HG03025 (cell line): ENCODE measurements around the gene CTBP2.

Experiments used
- ATAC-seq: cut with Tn5 transposase; IDR thresholded peaks from one replicate; pipeline ENCODE4 v1.9.1; 2021; ENCODE audit warnings: mild to moderate bottlenecking, moderate library complexity; ENCODE audit not compliant: unreplicated experiment, low FRiP score

CTBP2 gene

DNA sequence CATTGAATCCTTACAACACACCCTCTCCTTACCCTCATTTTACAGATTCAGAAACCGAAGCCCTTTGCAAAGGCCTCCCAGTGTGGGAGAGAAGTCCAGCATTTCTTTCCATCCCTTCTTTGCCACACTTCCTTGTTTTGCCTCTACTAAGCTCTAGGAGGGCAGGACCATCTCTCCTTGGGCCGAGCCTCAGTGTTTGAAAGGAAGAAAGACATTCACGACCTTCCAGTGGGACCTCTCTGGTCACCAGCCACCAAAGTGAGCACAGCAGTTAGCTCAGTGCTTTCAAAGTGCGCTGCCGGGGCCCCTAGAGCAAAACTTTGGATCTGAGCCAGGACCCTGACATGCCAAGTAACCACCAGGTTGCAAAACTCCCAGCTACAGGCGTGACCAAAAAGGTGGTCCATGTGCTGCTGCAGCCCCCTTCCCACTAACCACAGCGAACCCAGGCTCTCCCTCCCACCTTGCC, 12.4 kb downstream of the CTBP2 start:
- no peak for ATAC-seq

DNA sequence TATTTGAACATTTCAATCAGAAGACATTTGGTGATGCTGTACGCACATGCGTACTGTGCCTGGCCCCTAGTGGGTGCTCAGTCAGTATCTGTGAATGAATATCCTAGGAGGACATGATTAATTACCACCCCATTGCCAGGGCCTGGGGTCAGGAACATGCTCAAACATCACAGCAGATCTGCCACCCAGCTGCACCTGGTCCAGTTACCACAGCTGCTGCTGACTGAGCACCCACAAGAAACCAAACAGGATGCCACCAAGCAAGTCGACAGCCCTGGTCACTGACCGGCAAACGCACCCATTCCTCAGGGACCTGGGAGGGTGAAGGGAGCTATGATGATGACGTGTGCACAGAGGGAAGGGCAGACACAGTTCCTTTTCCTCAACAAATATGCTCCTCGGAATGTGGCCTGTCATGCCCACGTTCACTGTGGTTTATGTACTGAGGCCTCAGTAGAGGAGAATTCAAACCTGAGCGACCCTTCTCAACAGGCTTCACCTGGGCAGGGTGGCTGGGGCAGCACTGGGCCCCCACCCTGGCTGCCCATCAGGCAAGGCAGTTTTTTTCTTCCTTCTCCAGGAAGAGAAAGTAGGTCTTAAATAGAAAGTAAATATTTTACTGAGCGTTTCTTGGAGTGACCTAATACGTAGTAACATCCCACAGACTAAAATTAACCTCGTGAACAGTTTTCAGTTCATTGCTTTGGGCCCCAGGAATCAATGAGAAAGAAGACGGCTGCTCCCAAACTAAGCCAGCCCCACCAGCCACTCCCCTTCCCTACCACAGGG, 13.4 kb downstream of the CTBP2 start:
- no peak for ATAC-seq

DNA sequence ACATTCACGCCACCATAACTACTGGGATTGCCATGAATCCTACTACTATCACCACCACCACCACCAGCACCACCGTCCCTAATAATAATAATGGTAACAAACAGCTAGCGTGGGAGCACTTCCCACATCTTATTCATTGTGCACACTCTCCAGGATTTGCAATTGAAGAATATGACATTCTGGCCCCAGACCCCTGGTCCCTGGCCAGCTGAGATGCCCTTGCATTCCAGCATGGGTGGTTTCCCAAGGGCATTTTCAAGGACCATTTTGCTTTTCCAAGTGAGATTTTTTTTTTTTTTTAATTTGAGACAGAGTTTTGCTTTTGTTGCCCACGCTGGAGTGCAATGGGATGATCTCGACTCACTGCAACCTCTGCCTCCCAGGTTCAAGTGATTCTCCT, 14.7 kb downstream of the CTBP2 start:
- no peak for ATAC-seq

DNA sequence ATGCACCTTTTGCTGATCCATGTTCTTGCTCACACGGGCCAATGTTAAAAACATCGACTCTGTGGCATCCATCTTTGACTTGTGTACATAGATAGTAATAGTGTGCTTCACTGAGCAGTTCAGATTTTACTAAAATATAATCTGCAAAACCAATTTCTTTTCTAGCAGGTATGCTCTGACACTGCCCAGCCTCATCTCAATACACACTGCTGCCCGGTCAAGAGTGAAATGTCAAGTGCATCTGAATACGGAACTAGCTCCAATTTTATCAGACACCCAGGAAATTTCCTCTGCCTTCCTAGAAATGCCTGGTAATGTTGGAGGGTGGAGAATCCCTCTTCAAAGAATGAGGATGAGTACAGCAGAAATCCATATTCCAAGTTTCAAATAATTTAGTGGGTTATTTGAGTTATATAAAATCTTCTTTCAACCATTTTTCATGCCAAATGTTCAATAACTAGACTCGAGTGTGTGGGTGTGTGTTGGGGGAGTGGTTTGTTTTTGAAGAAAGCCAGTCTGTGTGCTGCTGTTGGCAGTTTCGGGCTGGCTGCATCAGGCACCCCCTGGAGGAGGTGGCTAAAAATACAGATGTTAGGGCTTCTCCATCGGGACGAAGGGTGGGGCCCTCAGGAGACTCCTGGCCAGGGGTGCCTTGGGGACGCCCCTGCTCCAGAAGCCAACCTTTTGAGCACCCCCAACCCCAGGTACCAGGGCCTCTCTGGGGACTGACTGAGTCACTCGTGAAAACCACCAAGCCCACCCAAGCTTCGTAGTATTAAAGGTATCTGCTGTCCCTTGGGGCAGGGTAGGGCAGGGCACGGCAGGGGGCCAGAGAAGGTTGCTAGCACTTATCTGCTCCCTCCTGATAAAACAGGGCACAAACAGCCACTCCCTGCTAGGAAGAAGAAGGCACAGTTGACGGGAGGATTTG, 15.4 kb downstream of the CTBP2 start:
- ATAC-seq: no peak

DNA sequence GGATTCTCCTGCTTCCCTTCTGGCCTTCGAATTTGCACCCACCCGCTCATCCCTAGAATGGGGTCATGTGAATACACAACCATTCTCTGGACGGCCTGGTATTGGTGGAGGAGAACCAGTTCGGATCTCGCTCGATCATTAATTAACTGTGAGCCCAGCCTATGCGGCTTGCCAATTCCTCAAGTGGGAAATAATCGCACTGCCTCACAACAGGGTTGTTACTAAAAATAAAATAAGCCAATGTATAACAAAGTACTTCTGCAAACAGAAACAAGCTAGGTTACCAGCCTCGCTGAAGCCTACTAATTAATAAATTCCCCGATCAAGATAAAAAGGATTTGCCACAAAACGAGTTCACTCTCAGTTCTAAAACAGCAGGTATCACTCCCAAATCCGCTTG, 16.2 kb downstream of the CTBP2 start:
- ATAC-seq: no peak

DNA sequence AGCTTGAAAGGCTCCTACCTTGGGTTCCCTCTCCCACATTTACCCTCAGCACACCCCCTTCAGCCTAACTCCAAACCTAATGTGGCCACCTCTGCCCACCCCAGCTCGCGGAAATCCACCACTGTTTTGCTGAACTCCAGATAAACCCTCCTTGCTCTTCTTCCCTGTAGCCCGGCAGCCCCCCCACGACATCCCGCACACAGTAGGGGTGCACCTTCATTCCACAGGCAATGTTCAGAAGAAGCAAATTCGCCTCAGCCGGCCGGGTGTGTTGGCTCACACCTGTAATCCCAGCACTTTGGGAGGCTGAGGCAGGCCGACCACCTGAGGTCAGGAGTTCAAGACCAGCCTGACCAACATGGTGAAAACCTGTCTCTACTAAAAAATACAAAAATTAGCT, 17.4 kb downstream of the CTBP2 start:
- ATAC-seq: no peak

DNA sequence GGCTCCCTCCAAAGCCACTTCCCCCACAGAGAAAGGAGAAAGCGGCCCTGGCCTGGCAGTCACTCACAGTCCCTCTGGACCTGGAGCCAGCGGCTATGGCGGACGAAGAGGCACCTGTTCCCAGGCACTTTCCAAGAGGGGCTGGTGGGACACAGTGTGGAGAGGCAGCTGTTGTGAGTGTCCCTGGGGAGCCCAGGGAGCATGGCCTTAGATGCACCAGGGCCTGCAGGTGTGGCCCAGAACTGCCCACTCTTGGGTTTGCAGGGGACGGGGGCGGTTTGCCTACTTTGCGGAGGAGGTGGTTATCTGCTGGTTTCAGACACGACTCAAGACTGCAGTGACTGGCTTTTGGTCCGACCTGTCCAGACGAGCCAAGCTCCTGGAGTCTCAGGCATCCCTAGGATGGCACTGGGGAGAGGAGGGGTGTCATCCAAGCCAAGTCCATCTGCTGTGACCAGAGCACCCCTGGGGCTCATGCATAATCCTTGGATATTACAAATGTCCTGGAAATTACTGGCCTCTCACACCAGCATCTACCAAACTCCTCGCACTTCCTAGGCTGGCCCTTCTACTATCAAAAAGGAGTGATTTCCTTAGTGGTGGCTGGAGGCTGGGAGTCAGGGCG, 18.4 kb downstream of the CTBP2 start:
- no peak for ATAC-seq

DNA sequence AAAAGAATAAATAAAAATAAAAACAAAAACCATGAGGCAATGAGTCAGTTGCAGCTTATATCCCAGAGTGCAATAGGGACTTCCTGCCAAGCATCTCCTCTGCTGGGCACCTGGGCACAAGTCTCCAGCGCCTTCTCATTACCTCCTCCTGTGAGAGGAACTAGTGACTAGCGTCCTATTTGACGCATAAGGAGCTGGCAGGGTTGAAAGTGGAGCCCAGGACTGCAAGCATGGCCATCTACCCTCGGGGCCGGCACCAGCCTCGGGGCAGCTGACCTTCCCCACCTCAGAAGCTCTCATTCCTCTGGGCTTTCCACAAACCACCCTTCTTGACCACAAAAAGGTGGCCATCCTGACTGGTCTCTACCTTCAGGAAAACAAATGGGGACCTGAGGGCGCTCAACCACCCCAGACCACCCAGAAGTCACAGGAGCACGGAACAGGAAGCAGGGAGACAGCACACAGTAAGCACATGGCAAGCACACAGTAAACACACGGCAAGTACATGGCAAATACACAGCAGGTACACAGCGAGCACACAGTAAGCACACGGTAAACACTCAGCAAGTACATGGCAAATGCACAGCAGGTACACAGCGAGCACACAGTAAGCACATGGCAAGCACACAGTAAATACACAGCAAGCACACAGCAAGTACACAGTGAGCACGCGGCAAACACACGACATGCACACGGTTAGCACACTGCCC, 19.1 kb downstream of the CTBP2 start:
- no peak for ATAC-seq

DNA sequence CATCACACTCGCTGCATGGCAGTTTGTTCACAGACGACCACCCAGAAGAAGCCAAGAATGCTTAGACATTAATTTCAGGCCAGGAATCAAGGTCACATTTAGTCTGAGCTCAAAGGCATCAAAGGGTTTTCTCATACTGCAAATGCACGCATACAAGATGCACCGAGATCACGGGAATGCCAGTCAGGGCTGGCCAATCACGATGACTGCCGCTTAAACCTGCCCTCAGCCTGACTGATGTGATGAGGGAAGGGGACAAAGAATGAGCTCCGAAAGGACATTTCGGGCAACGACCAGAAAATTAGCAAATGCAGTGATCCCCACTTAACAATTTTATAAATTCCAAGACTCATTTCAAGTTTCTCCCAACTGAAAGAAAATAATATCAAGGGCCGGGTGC, 20.2 kb downstream of the CTBP2 start:
- ATAC-seq: no peak

DNA sequence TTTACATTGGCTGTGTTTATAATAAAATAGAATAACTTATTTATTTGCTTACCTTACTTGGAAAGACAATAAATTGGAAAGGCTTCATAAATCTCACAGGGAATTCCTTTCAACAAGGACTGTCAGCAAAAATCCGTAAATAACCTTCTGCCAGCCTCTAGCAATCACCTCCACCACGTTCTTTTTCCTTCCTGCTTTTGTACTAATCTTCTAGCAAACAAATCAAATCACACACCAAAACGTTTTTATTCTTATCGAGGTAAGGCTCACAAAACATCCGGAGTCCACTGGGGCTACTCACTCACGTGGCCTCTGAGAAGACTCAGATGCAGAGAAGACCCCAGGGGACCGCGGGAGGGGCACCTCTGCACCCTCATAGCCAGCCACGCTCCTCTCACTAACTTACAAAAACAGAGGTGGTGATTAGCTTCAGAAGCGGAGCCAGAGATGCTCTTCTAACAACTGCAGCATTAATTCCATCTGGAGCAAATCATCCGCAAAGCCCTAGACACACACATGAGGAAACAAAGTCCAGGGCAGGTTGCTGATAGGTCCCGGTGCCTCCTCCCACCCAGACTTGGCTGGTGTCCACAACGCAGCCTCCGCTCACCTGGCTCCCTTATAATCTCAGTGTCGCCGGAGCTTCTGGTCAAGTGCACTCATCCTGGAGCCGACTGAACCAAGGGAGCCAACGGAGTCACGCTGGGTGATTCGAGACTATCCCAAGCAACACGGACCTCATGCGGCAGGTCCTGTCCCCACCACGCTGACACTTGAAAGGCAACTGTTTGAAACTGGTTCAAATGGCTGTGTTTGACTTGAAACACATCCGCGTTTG, 22.5 kb downstream of the CTBP2 start:
- no peak for ATAC-seq

DNA sequence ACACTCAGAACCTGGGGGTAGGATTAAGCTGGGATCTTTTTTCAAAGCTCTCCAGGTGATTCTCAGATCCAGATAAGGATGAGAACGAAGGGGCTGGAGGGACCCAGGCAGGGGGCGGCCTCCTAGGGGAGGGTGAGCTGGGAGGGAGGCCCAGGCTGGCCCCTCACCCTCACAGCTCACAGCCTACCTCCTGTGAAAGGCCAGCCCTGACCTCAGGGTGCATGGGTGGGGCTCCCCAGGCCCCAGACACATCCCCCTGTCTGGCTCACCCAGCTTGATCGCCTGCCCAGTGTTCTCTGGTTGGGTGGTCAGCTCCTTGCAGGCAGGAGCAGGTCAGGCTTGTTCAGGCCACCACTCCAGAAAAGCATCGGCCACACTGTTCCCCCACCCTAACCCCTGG, 24.3 kb downstream of the CTBP2 start:
- no peak for ATAC-seq

DNA sequence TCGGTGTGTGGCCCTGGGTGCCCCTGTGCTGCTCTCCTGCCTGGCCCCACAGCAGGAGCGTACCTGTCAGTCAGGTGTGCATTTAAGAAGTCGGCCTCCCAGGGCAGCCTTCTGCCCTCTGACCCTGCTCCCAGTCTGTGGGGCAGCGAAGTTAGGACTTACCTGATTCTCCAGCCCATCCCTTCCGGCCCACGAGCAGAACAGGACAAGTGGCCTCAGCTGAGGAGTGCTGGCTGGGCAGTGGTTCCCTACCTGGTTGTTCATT, 24.7 kb downstream of the CTBP2 start:
- no peak for ATAC-seq

DNA sequence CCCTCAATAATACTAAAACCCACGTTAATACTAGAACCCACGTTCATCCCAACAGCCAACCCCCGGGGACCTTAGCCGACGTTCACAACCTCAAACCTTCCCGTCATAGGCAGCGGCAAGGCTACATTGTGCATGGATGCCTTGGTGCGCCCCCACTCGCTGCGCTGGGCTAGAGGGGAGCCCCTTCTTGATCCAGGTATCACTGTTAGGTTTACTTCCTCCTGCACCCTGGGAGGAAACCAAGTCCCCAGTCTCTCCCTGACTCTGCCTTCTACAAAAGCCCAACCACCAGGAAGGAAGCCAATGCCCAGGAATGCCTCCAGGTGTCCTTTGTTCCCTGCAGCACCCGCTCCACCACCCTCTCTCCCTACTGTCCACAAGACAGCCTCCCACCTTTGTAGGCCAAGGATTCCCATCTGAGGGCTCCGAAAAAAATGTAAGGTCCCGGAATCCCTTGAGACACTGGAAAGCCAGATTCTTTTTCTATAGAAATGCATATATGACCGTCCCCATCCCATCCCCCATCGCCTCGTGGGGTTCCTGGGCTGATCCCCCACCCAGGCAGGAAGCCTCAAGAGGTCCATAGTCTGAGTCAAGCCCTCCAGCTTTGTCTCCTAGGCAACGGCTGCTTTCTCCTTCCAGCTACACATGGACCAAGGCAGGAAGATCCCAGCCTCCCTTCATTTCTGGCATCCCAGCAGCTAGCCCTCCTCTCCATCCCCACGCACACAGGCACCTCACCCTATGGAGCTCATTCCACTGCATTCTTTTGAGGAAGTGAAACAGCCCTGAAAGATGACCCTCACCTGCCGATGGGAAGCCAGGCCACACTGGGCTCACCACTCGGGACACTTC, 25.2 kb downstream of the CTBP2 start:
- ATAC-seq: no peak

DNA sequence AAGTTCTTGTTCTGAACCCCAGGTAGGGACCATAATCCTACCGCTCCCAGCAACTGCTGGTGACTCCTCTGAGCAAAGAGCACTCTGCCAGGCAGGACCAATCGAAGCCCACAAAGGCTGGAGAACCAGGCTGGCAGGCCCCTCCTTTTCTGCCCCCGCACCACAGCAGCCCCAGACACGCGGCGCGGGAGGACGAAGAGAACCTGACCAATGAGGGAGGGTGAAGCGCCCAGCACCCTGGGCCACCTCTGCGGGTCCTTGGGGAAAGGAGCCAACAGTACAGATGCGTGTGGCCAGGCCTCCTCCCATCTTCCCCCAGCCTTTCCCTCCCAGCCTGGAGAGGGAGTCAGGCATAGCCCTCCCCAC, 25.9 kb downstream of the CTBP2 start:
- no peak for ATAC-seq

DNA sequence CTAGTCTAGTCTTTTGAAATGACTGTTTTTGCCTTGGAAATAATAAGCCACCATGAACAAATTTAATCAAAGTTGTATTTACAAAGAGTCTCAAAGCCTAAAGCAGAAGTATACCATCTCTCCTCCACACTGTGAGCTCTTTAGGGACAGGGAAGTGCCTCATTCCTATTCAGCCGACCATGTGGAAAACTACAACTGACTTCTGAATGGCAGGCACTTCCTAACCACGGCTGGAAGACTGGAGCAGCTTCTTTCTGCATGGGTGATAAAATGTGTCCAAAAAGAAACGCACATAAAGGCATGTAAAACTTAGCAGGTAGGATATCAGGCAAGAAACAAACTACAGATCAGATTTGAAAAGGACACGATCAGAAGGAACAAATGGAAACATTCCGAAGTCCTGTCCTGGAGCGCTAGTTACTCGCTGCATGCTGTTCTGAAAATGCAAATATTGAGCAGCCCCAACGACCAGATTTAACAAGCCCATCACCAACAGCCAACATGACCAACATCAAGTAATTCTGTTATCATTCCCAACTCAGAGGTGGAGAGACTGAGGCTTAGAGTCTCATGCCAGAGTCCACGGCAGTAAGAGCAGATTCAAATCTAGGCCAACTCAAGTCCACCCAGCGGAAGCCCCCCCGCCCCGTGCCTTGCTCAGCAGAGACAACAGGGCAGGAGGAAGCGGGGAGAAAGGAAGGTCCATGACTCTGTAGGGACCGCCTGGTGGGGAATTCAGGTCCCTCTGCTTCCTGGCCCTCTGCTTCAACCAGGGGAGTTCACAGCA, 26.5 kb downstream of the CTBP2 start:
- no peak for ATAC-seq

DNA sequence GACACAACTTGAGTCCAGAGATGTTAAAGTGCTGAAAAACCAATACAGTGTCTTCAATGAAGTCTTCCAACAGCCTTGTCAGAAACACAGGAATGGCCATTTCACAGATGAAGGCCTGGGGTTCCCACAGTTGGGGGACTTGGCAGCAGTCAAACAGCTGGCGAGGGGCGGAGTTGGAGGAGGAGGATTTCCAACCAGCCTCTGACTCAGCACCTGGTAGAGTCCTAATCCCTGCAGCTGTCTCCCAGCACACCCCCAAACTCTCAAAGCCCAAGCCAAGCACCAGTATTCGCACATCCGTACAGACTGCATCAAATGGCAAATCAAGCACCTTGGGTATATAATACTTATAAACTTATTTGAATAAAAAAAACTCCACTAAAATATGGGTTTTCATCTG, 28.0 kb downstream of the CTBP2 start:
- ATAC-seq: no peak

DNA sequence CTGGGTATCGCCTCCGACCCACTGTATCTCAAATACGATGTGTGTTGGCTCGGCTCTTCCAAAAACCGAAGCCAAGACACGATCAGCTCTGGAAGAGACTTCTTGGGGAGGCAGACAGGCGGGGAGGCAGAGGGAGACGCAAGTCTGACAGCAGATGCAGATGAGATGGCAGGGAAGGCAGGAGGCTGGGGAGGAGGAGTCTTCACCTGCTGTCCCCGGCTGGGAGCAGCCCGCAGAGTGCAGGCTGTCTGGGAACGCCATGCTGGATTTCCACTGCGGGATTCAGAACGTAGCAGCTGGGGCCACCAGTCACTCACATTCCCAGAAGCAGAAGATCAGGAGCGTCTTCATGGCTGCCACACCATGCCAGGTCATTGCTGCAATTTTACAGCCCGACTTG, 29.4 kb downstream of the CTBP2 start:
- no peak for ATAC-seq

DNA sequence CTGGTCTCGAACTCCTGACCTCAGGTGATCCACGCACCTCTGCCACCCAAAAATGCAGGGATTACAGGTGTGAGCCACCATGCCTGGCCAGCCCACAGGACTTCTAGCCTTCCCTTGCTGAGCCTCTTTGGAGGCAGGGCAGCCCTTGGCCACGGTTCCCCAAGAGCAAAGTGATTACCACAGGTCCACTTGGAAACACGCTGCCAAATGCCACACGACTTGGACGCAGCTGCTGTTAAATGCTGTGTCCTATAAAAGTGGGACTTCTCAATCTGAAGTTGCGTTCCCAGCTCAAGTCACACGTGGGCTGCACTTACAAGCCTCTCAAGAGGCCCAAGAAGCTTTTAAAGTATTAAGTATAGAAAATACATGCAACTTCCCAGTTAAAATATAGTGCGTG, 30.1 kb downstream of the CTBP2 start:
- ATAC-seq: no peak
